Activated CD4-positive, alpha-beta T cell treated with anti-CD3 and anti-CD28 coated beads for 24 hours (primary cell): ENCODE data around the gene BLZF1.
A peak's percentile ranks its signal among the peaks of the same experiment; 100 is the strongest.
"Not testable (repeated sequence)": the region's sequence is repeated elsewhere in the genome, so short reads cannot be mapped to it uniquely, and the experiment has no call there.

ENCODE experiments used
- DNase-seq, 2 donors: peaks; one replicate each; pipeline ENCODE4 v3.0.0-alpha.2; 2020; ENCODE audit warnings: low read depth in 2 of 2

Gene BLZF1

GRCh38 chr1:169367686-169368405 is at the start of gene BLZF1, which contains the start of gene NME7:
Gene BLZF1 (plus strand): TSS chr1:169368195. CDS start chr1:169369523, 1,328 bp downstream.
Gene NME7 (minus strand): TSS chr1:169367797. CDS start chr1:169367710, 87 bp downstream.
- peak; percentile 96 to 97 for DNase-seq

- no peak for DNase-seq
These were observed 49.3 kb upstream of the BLZF1 start for GRCh38 chr1:169318536-169319244.

GRCh38 chr1:169321539-169321938 is 46.5 kb upstream of the BLZF1 start:
- no peak for DNase-seq

GRCh38 chr1:169322138-169322537 is 45.9 kb upstream of the BLZF1 start:
- DNase-seq, result no peak

GRCh38 chr1:169325117-169325516 is 42.9 kb upstream of the BLZF1 start:
- no peak for DNase-seq

- DNase-seq, result no peak
These were observed 41.6 kb upstream of the BLZF1 start for GRCh38 chr1:169326261-169326955.

GRCh38 chr1:169326956-169327268 is 41.1 kb upstream of the BLZF1 start:
- no peak for DNase-seq

- no peak for DNase-seq
These were observed 40.1 kb upstream of the BLZF1 start for GRCh38 chr1:169327875-169328274.

GRCh38 chr1:169329383-169329782 is 38.6 kb upstream of the BLZF1 start:
- DNase-seq, result no peak

GRCh38 chr1:169330927-169331326 is 37.1 kb upstream of the BLZF1 start:
- DNase-seq, result no peak

GRCh38 chr1:169334727-169335126 is 33.3 kb upstream of the BLZF1 start:
- DNase-seq, result not testable (repeated sequence)

- DNase-seq, result not testable (repeated sequence)
These were observed 30.9 kb upstream of the BLZF1 start for GRCh38 chr1:169336947-169337715.

- no peak for DNase-seq
These were observed 29.4 kb upstream of the BLZF1 start for GRCh38 chr1:169338617-169339016.

GRCh38 chr1:169339773-169340172 is 28.2 kb upstream of the BLZF1 start:
- DNase-seq, result no peak

- DNase-seq, result no peak
These were observed 27.1 kb upstream of the BLZF1 start for GRCh38 chr1:169340882-169341281.

GRCh38 chr1:169342096-169342495 is 25.9 kb upstream of the BLZF1 start:
- not testable (repeated sequence) for DNase-seq

GRCh38 chr1:169345511-169345910 is 22.5 kb upstream of the BLZF1 start:
- no peak for DNase-seq

GRCh38 chr1:169346036-169346589 is 21.9 kb upstream of the BLZF1 start:
- DNase-seq, result no peak

GRCh38 chr1:169347688-169348382 is 20.2 kb upstream of the BLZF1 start:
- no peak for DNase-seq

GRCh38 chr1:169348383-169349036 is 19.5 kb upstream of the BLZF1 start:
- peak in 1 of 2 donors; percentile 31 for DNase-seq
